ENCODE data around the gene PXK. TPM values are rescaled to one million over a fixed set of nuclear protein-coding genes. Genes with fewer than 3 reads are reported as not detected.

Gene PXK
- total RNA-seq, 2 donors from 2014 or later = 16.0 to 22.0 TPM

GRCh38 chr3:58356054-58356453, 23.4 kb downstream of the PXK start:
- H3K4me3 ChIP-seq (ENCODE audit: low read length) = no peak overlapping the region
- H3K36me3 ChIP-seq (ENCODE audit: control insufficient read depth, insufficient read depth, low read length) = no peaks in the 10 kb centered on the region
- TF ChIP-seq CTCF (conservative IDR thresholded peaks at IDR 0.05) = no peak
- H3K27me3 ChIP-seq (ENCODE audit: control insufficient read depth, insufficient read depth, low read length, poor library complexity, severe bottlenecking) = no peaks in the 10 kb centered on the region
- H3K9me3 ChIP-seq (ENCODE audit: control insufficient read depth, low read length) = no peaks in the 10 kb centered on the region
- WGBS, 2 experiments (ENCODE audit: insufficient coverage in 1 of 2, insufficient read length in 1 of 2) = 77 to 85% methylated on average over 4 of the region's 4 CpGs
- no peak overlapping the region for H3K27ac ChIP-seq (ENCODE audit: low read depth, low read length)
- Mint-ChIP-seq H3K9me3 (no peaks in the 10 kb centered on the region), H3K27ac (no peak overlapping the region), H3K4me1 (peaks cover 21% of the 10 kb centered on the region), H3K27me3 (ENCODE audit: insufficient read depth) (peaks cover 1% of the 10 kb centered on the region), H3K4me3 (no peak overlapping the region), H3K36me3 (ENCODE audit: low read depth) (no peaks in the 10 kb centered on the region)
- H3K9ac ChIP-seq (ENCODE audit: extremely low read depth, low read length, poor library complexity, severe bottlenecking) = no peak overlapping the region
- peaks cover 6% of the 10 kb centered on the region for H3K4me1 ChIP-seq (ENCODE audit: control insufficient read depth, insufficient read depth, low read length)
- no peak for DNase-seq

- 95 to 100% methylated on average over 1 to 3 of the region's 3 CpGs for WGBS, 2 experiments (ENCODE audit: insufficient coverage in 1 of 2, insufficient read length in 1 of 2)
- Mint-ChIP-seq H3K4me3 (no peak overlapping the region), H3K4me1 (peaks cover 13% of the 10 kb centered on the region), H3K27ac (no peak overlapping the region), H3K27me3 (ENCODE audit: insufficient read depth) (peaks cover 1% of the 10 kb centered on the region), H3K9me3 (no peaks in the 10 kb centered on the region), H3K36me3 (ENCODE audit: low read depth) (no peaks in the 10 kb centered on the region)
- Histone ChIP-seq H3K27me3 (ENCODE audit: control insufficient read depth, insufficient read depth, low read length, poor library complexity, severe bottlenecking) (no peaks in the 10 kb centered on the region), H3K4me1 (ENCODE audit: control insufficient read depth, insufficient read depth, low read length) (peaks cover 4% of the 10 kb centered on the region), H3K9ac (ENCODE audit: extremely low read depth, low read length, poor library complexity, severe bottlenecking) (no peak overlapping the region), H3K27ac (ENCODE audit: low read depth, low read length) (no peak overlapping the region), H3K4me3 (ENCODE audit: low read length) (no peak overlapping the region), H3K9me3 (ENCODE audit: control insufficient read depth, low read length) (no peaks in the 10 kb centered on the region), H3K36me3 (ENCODE audit: control insufficient read depth, insufficient read depth, low read length) (no peaks in the 10 kb centered on the region)
- TF ChIP-seq CTCF (conservative IDR thresholded peaks at IDR 0.05) = no peak
- no peak for DNase-seq
Observed at GRCh38 chr3:58357402-58357801, 24.7 kb downstream of the PXK start.

GRCh38 chr3:58358092-58358491, 25.4 kb downstream of the PXK start:
- 91% methylated on average over 3 of the region's 3 CpGs; no CpG with 5 or more reads in 1 of the 2 experiments for WGBS, 2 experiments (ENCODE audit: insufficient coverage in 1 of 2, insufficient read length in 1 of 2)
- Mint-ChIP-seq H3K36me3 (ENCODE audit: low read depth) (no peaks in the 10 kb centered on the region), H3K27ac (no peak overlapping the region), H3K27me3 (ENCODE audit: insufficient read depth) (peaks cover 1% of the 10 kb centered on the region), H3K9me3 (no peaks in the 10 kb centered on the region), H3K4me3 (no peak overlapping the region), H3K4me1 (peaks cover 13% of the 10 kb centered on the region)
- Histone ChIP-seq H3K4me1 (ENCODE audit: control insufficient read depth, insufficient read depth, low read length) (peaks cover 4% of the 10 kb centered on the region), H3K27ac (ENCODE audit: low read depth, low read length) (no peak overlapping the region), H3K9me3 (ENCODE audit: control insufficient read depth, low read length) (no peaks in the 10 kb centered on the region), H3K27me3 (ENCODE audit: control insufficient read depth, insufficient read depth, low read length, poor library complexity, severe bottlenecking) (no peaks in the 10 kb centered on the region), H3K9ac (ENCODE audit: extremely low read depth, low read length, poor library complexity, severe bottlenecking) (no peak overlapping the region), H3K36me3 (ENCODE audit: control insufficient read depth, insufficient read depth, low read length) (no peaks in the 10 kb centered on the region), H3K4me3 (ENCODE audit: low read length) (no peak overlapping the region)
- TF ChIP-seq CTCF (conservative IDR thresholded peaks at IDR 0.05) = no peak
- peak; percentile 32 for DNase-seq

Data from endodermal cell (in vitro differentiated cells).